Calu3 (cell line): Measurements from ENCODE around the gene SLC38A11. TPM values are rescaled to one million over a fixed set of nuclear protein-coding genes. Genes with fewer than 3 reads are reported as not detected.
"Not testable (repeated sequence)": the region's sequence is repeated elsewhere in the genome, so short reads cannot be mapped to it uniquely, and the experiment has no call there.

Experiments
- Bru-seq: library from RNA; stranded (reverse); fragments of 400-500 nt; gene quantifications from one replicate; lab custom pipeline; 2021; lab: Mats Ljungman, UMichigan
- BruChase-seq, 2 experiments: library from RNA; stranded (reverse); fragments of 400-500 nt; gene quantifications; one replicate each; lab custom pipeline; 2021; lab: Mats Ljungman, UMichigan
- BruUV-seq: library from RNA; stranded (reverse); fragments of 400-500 nt; replicated peaks from 2 replicates; lab custom pipeline; 2021; lab: Mats Ljungman, UMichigan
- CTCF ChIA-PET: fragments of 300-600 bp; sonication (Branson Sonifier 250); formaldehyde crosslinking; loops from one replicate; lab custom pipeline; 2022; ENCODE audit warnings: antibody characterized with exemption; lab: Charles Lee
- DNase-seq: peaks from one replicate; pipeline ENCODE4 v3.0.0; 2022
- H3K27ac Mint-ChIP-seq: one replicate; pipeline ENCODE4 v1.8.0; 2022; ENCODE audit warnings: mixed read lengths; ENCODE audit not compliant: unreplicated experiment
- H3K27me3 Mint-ChIP-seq: one replicate; pipeline ENCODE4 v1.8.0; 2022; ENCODE audit warnings: mixed read lengths; ENCODE audit not compliant: unreplicated experiment
- H3K36me3 Mint-ChIP-seq: one replicate; pipeline ENCODE4 v1.8.0; 2022; ENCODE audit warnings: mild to moderate bottlenecking, moderate library complexity, mixed read lengths; ENCODE audit not compliant: insufficient read depth, unreplicated experiment
- H3K4me1 Mint-ChIP-seq: one replicate; pipeline ENCODE4 v1.8.0; 2022; ENCODE audit warnings: mild to moderate bottlenecking, low read depth, mixed read lengths; ENCODE audit not compliant: unreplicated experiment
- H3K4me3 Mint-ChIP-seq: one replicate; pipeline ENCODE4 v1.8.0; 2022; ENCODE audit warnings: mild to moderate bottlenecking, low read depth, moderate library complexity, mixed read lengths; ENCODE audit not compliant: unreplicated experiment
- H3K9me3 Mint-ChIP-seq: one replicate; pipeline ENCODE4 v1.8.0; 2022; ENCODE audit warnings: low read depth, mixed read lengths; ENCODE audit not compliant: unreplicated experiment
- CTCF ChIP-seq: fragments of 200-600 bp; IDR thresholded peaks from one replicate; pipeline ENCODE4 v1.8.0; 2022; ENCODE audit warnings: antibody characterized with exemption; ENCODE audit not compliant: unreplicated experiment
- intact Hi-C: fragments of 100-400 bp; cut with micrococcal nuclease; formaldehyde crosslinking; loops from one replicate; pipeline ENCODE4 v1.10.0; 2022; ENCODE audit not compliant: unreplicated experiment
- long read RNA-seq: library from polyadenylated mRNA; stranded (forward); transcript quantifications from one replicate; pipeline ENCODE4 v2.0.0, GENCODE V29; 2022
- total RNA-seq: library from RNA; stranded (reverse); gene quantifications from 2 replicates; pipeline ENCODE4 v1.2.3, GENCODE V29; 2022

The SLC38A11 gene, protein sequence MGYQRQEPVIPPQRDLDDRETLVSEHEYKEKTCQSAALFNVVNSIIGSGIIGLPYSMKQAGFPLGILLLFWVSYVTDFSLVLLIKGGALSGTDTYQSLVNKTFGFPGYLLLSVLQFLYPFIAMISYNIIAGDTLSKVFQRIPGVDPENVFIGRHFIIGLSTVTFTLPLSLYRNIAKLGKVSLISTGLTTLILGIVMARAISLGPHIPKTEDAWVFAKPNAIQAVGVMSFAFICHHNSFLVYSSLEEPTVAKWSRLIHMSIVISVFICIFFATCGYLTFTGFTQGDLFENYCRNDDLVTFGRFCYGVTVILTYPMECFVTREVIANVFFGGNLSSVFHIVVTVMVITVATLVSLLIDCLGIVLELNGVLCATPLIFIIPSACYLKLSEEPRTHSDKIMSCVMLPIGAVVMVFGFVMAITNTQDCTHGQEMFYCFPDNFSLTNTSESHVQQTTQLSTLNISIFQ
- total RNA-seq (0.57 and 1.6 TPM in 2 replicates), Bru-seq, nascent RNA (percentile 25 among the genes with signal in this experiment), BruChase-seq, experiment 1, labeled RNA remaining after a 6-hour chase (percentile 23 among the genes with signal in this experiment), BruChase-seq, experiment 2, labeled RNA remaining after a 2-hour chase (percentile 22 among the genes with signal in this experiment)
- long read RNA-seq = 0 reads

DNA sequence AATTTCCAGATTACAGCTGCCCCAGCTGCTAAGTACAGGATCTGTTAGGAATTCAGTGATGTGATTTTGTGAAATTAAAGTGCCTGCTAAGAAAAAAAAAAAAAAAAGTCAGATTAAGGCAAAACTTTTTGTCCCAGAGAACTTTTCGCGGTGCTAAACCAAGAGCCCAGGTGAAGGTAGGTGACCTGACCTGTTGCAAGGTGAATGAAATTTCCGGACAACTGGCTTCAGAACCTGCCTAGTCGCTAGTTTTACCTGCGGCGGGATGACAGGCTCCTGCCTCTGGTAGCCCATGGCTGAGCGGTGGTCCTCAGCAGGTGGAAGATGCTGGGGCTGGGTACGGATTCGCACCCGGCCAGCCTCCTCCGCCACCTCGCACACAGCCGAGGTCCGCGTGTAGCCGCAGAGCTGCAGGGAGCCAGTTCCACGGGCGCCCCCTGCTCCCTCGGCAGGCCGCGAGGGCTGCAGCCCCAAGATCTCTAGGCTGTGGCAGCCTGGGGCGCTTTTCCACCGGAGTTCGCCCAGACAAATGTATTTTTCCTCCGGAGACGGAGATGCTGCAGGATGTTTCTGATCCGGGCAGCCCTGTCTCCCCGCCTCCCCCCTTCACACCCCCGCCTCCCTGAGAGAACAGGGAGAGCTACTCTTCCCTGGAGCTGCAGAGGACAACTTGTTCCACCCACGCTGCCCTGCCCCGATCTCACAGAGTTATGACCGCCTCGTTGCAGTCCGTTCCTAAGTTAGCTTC lies at the start of gene SLC38A11:
Gene SLC38A11, minus strand, starts transcription at position 572 of the 748 bp plus-strand sequence. Its CDS starts 278 bp downstream, at position 294.
- CTCF ChIA-PET = interaction anchor here (0.5 to 0.7 kb wide), 2 partner anchors 156 to 208 kb away, joined by 3 read pairs; no protein-coding TSS in a partner anchor
- DNase-seq = peak; percentile 50
- Mint-ChIP-seq H3K9me3 (no peaks in the 10 kb centered on the region), H3K27me3 (no peaks in the 10 kb centered on the region), H3K36me3 (no peaks in the 10 kb centered on the region), H3K4me3 (peak within 1 kb of the TSS; percentile 46), H3K27ac (no peak within 1 kb of the TSS), H3K4me1 (no peaks in the 10 kb centered on the region)
- no peak for TF ChIP-seq CTCF
- BruUV-seq = no TSS peak
- intact Hi-C loops = no loop called here

DNA sequence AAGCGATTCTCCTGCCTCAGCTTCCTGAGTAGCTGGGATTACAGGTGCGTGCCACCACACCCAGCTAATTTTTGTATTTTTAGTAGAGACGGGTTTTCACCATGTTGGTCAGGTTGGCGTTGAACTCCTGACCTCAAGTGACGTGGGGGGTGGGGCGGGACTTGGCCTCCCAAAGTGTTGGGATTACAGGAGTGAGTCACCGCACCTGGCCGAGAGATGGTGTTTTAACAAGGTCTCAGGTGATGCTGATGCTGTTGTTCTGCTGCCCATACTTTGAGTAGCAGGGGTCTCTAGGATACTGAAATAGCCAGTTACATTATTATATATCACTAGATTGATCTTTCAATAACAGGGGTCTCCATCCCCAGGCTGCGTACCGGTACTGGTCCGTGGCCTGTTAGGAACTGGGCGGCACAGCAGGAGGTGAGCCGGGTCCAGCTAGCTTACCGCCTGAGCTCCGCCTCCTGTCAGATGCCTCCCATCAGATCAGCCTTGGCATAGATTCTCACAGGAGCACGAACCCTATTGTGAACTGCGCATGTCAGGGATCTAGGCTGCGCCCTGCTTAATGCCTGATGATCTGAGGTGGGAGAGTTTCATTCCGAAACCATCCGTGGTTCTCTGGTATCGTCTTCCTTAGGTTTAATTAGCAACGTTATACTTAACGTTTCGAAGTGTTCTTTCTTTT lies 48.3 kb upstream of the SLC38A11 start:
- CTCF ChIA-PET = interaction anchor here (2.2 kb wide), 1 partner anchor 13 kb away, joined by 6 read pairs; no protein-coding TSS in a partner anchor
- H3K36me3 Mint-ChIP-seq = no peaks in the 10 kb centered on the region
- no peak overlapping the region for H3K4me3 Mint-ChIP-seq
- peaks cover 26% of the 10 kb centered on the region for H3K4me1 Mint-ChIP-seq
- intact Hi-C loops = no loop called here
- DNase-seq = no peak
- no peak overlapping the region for H3K27ac Mint-ChIP-seq
- no peak for TF ChIP-seq CTCF
- H3K27me3 Mint-ChIP-seq = no peaks in the 10 kb centered on the region
- no peaks in the 10 kb centered on the region for H3K9me3 Mint-ChIP-seq
- no TSS peak for BruUV-seq

- TF ChIP-seq CTCF = no peak
- intact Hi-C loops = no loop called here
These were observed 47.3 kb upstream of the SLC38A11 start for GRCh38 chr2:165002638-165003037.

DNA sequence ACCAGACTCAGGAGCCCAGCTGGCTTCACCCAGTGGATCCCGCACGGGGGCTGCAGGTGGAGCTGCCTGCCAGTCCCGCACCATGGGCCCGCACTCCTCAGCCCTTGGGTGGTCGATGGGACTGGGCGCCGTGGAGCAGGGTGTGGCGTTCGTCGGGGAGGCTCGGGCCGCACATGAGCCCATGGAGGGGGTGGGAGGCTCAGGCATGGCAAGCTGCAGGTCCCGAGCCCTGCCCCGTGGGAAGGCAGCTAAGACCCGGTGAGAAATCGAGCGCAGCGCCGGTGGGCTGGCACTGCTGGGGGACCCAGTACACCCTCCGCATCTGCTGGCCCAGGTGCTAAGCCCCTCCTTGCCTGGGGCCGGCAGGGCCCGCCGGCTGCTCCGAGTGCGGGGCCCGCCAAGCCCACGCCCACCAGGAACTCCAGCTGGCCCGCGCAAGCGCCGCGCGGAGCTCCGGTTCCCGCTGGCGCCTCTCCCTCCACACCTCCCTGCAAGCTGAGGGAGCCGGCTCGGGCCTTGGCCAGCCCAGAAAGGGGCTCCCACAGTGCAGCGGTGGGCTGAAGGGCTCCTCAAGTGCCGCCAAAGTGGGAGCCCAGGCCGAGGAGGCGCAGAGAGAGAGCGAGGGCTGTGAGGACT lies 39.5 kb upstream of the SLC38A11 start:
- not testable (repeated sequence) for H3K36me3 Mint-ChIP-seq, H3K27ac Mint-ChIP-seq, H3K27me3 Mint-ChIP-seq, BruUV-seq, H3K4me3 Mint-ChIP-seq, DNase-seq, H3K9me3 Mint-ChIP-seq
- H3K4me1 Mint-ChIP-seq = peaks cover 22% of the 10 kb centered on the region
- intact Hi-C loops = loop anchor here (5.0 kb wide), 3 partner anchors 208 to 703 kb away; partner anchors contain the start of gene SCN3A
- CTCF ChIA-PET = interaction anchor here (1.2 kb wide), 1 partner anchor 17 kb away, joined by 4 read pairs; no protein-coding TSS in a partner anchor

More at GRCh38 chr2:165002638-165003037, 47.3 kb upstream of the SLC38A11 start:
- H3K36me3 Mint-ChIP-seq = no peaks in the 10 kb centered on the region
- no peak for DNase-seq
- no peaks in the 10 kb centered on the region for H3K27me3 Mint-ChIP-seq
- BruUV-seq = no TSS peak
- H3K27ac Mint-ChIP-seq = no peak overlapping the region
- H3K4me1 Mint-ChIP-seq = peaks cover 18% of the 10 kb centered on the region
- no peaks in the 10 kb centered on the region for H3K9me3 Mint-ChIP-seq
- CTCF ChIA-PET = interaction anchor here (2.2 kb wide), 1 partner anchor 14 kb away, joined by 6 read pairs; no protein-coding TSS in a partner anchor
- H3K4me3 Mint-ChIP-seq = no peak overlapping the region
